ENCODE measurements around the gene SLC34A2.
"Not testable (repeated sequence)": the region's sequence is repeated elsewhere in the genome, so short reads cannot be mapped to it uniquely, and the experiment has no call there.

SLC34A2 gene

GRCh38 chr4:25654971-25655963, at the start of gene SLC34A2:
TSS of gene SLC34A2 (plus strand) at chr4:25655851. CDS start at chr4:25662501, 6,650 bp downstream.
- DNase-seq (ENCODE audit: extremely low spot score, insufficient read length, low read depth) (no peak), FAIRE-seq (no peak)

GRCh38 chr4:25608644-25609043, 47.0 kb upstream of the SLC34A2 start:
- no peak for FAIRE-seq

GRCh38 chr4:25609976-25610375, 45.7 kb upstream of the SLC34A2 start:
- FAIRE-seq: no peak

More at GRCh38 chr4:25608644-25609043, 47.0 kb upstream of the SLC34A2 start:
- no peak for DNase-seq (ENCODE audit: extremely low spot score, insufficient read length, low read depth)

GRCh38 chr4:25613613-25614012, 42.0 kb upstream of the SLC34A2 start:
- FAIRE-seq; DNase-seq (ENCODE audit: extremely low spot score, insufficient read length, low read depth): not testable (repeated sequence)

More at GRCh38 chr4:25609976-25610375, 45.7 kb upstream of the SLC34A2 start:
- no peak for DNase-seq (ENCODE audit: extremely low spot score, insufficient read length, low read depth)

- no peak for DNase-seq (ENCODE audit: extremely low spot score, insufficient read length, low read depth)
- FAIRE-seq: no peak
Measured at GRCh38 chr4:25614807-25615206, 40.8 kb upstream of the SLC34A2 start.

- FAIRE-seq (peak; percentile 47), DNase-seq (ENCODE audit: extremely low spot score, insufficient read length, low read depth) (no peak)
Measured at GRCh38 chr4:25621027-25621930, 34.4 kb upstream of the SLC34A2 start.

- DNase-seq (ENCODE audit: extremely low spot score, insufficient read length, low read depth): no peak
- FAIRE-seq: no peak
Measured at GRCh38 chr4:25624616-25625015, 31.0 kb upstream of the SLC34A2 start.

GRCh38 chr4:25628451-25628850, 27.2 kb upstream of the SLC34A2 start:
- DNase-seq (ENCODE audit: extremely low spot score, insufficient read length, low read depth) (no peak), FAIRE-seq (no peak)

- DNase-seq (ENCODE audit: extremely low spot score, insufficient read length, low read depth): no peak
- no peak for FAIRE-seq
Measured at GRCh38 chr4:25632135-25632534, 23.5 kb upstream of the SLC34A2 start.

- FAIRE-seq (no peak), DNase-seq (ENCODE audit: extremely low spot score, insufficient read length, low read depth) (no peak)
Measured at GRCh38 chr4:25633541-25633940, 22.1 kb upstream of the SLC34A2 start.

- DNase-seq (ENCODE audit: extremely low spot score, insufficient read length, low read depth) (no peak), FAIRE-seq (no peak)
Measured at GRCh38 chr4:25635501-25635900, 20.1 kb upstream of the SLC34A2 start.

- DNase-seq (ENCODE audit: extremely low spot score, insufficient read length, low read depth) (no peak), FAIRE-seq (no peak)
Measured at GRCh38 chr4:25637581-25638220, 17.9 kb upstream of the SLC34A2 start.

GRCh38 chr4:25638221-25638601, 17.4 kb upstream of the SLC34A2 start:
- FAIRE-seq (no peak), DNase-seq (ENCODE audit: extremely low spot score, insufficient read length, low read depth) (no peak)

- FAIRE-seq: no peak
- no peak for DNase-seq (ENCODE audit: extremely low spot score, insufficient read length, low read depth)
Measured at GRCh38 chr4:25638806-25639205, 16.8 kb upstream of the SLC34A2 start.

- FAIRE-seq: no peak
Measured at GRCh38 chr4:25650311-25650710, 5.3 kb upstream of the SLC34A2 start.

GRCh38 chr4:25651682-25652081, 4.0 kb upstream of the SLC34A2 start:
- DNase-seq (ENCODE audit: extremely low spot score, insufficient read length, low read depth) (no peak), FAIRE-seq (no peak)

More at GRCh38 chr4:25650311-25650710, 5.3 kb upstream of the SLC34A2 start:
- no peak for DNase-seq (ENCODE audit: extremely low spot score, insufficient read length, low read depth)

- FAIRE-seq (no peak), DNase-seq (ENCODE audit: extremely low spot score, insufficient read length, low read depth) (no peak)
Measured at GRCh38 chr4:25654031-25654970, 1.4 kb upstream of the SLC34A2 start.

GRCh38 chr4:25656031-25656430, 380 bp downstream of the SLC34A2 start:
- FAIRE-seq: no peak
- DNase-seq (ENCODE audit: extremely low spot score, insufficient read length, low read depth): no peak

GRCh38 chr4:25658357-25658771, 2.7 kb downstream of the SLC34A2 start:
- FAIRE-seq (no peak), DNase-seq (ENCODE audit: extremely low spot score, insufficient read length, low read depth) (no peak)

Measured in GM18507 (cell line).